DMS114 treated with DMSO at 0.1 percent for 48 hours (cell line): ENCODE measurements around the gene KLF3.

ENCODE experiments used
- DNase-seq: peaks from one replicate; lab custom pipeline; 2025; ENCODE audit not compliant: unreplicated experiment; lab: John Stamatoyannopoulos, UW

KLF3 gene

GRCh38 chr4:38735870-38736269 lies 71.9 kb downstream of the KLF3 start:
- no peak for DNase-seq

GRCh38 chr4:38738940-38739803 lies 75.2 kb downstream of the KLF3 start:
- no peak for DNase-seq

- no peak for DNase-seq
Measured at GRCh38 chr4:38740303-38740702, 76.3 kb downstream of the KLF3 start.

GRCh38 chr4:38743866-38744265 lies 79.9 kb downstream of the KLF3 start:
- no peak for DNase-seq

- no peak for DNase-seq
Measured at GRCh38 chr4:38745881-38746280, 81.9 kb downstream of the KLF3 start.

GRCh38 chr4:38747629-38748028 lies 83.6 kb downstream of the KLF3 start:
- DNase-seq = no peak

GRCh38 chr4:38749336-38749735 lies 85.3 kb downstream of the KLF3 start:
- DNase-seq = no peak
